T-cell (primary cell): Measurements from ENCODE around the gene HLCS. TPM values are rescaled to one million over a fixed set of nuclear protein-coding genes. Genes with fewer than 3 reads are reported as not detected.

Experiments used
- ATAC-seq, 4 experiments: fragments of 200-7000 bp in 3 of 4; fragments of 150-1000 bp in 1 of 4; cut with Tn5 transposase; replicated peaks in 1 of 4; 1 replicate in 3 of 4; 2 replicates in 1 of 4; pipeline ENCODE4 v1.10.0; 2021; ENCODE audit warnings: moderate library complexity in 3 of 4, mild to moderate bottlenecking in 2 of 4, moderate number of reproducible peaks in 1 of 4
- CTCF ChIA-PET, 2 donors: fragments of 300-600 bp; sonication (Branson Sonifier 250); formaldehyde crosslinking; loops; one replicate each; lab custom pipeline; 2022; ENCODE audit warnings: antibody characterized with exemption in 2 of 2; lab: Charles Lee
- POLR2A ChIA-PET, 2 donors: fragments of 300-600 bp; sonication (Branson Sonifier 250); formaldehyde crosslinking; loops; one replicate each; lab custom pipeline; 2022; ENCODE audit warnings: antibody characterized with exemption in 2 of 2; lab: Charles Lee
- DNase-seq, 35 experiments: peaks; one replicate each; pipeline versions ENCODE4 v3.0.0 to v3.0.0-alpha.2; 2013 to 2023
- H3K27ac ChIP-seq: one replicate; pipeline ENCODE4 v1.5.1; 2013; ENCODE audit warnings: low read length
- H3K27me3 ChIP-seq, 2 experiments: replicated peaks in 1 of 2; 1 replicate in 1 of 2; 2 replicates in 1 of 2; pipeline versions ENCODE4 v1.6.1 to v1.7.0; 2013; ENCODE audit warnings: low read length in 1 of 2, mixed read lengths in 1 of 2; ENCODE audit not compliant: control insufficient read depth in 2 of 2, insufficient read depth in 2 of 2; ENCODE audit errors: extremely low read depth in 1 of 2
- H3K36me3 ChIP-seq, 2 donors: 1 replicate in 1 of 2; 2 replicates in 1 of 2; pipeline versions ENCODE4 v1.6.1 to v1.7.0; 2013; ENCODE audit warnings: low read length in 1 of 2; ENCODE audit not compliant: control insufficient read depth in 2 of 2, insufficient read depth in 1 of 2; ENCODE audit errors: extremely low read depth in 1 of 2
- H3K4me1 ChIP-seq, 2 experiments: 1 replicate in 1 of 2; 2 replicates in 1 of 2; pipeline versions ENCODE4 v1.6.1 to v1.7.0; 2013; ENCODE audit warnings: low read length in 2 of 2, mixed read lengths in 1 of 2; ENCODE audit not compliant: insufficient read depth in 2 of 2, control insufficient read depth in 1 of 2; ENCODE audit errors: extremely low read depth in 1 of 2
- H3K4me3 ChIP-seq, 2 donors: 1 replicate in 1 of 2; 2 replicates in 1 of 2; pipeline versions ENCODE4 v1.5.1 to v1.7.0; 2013; ENCODE audit warnings: mild to moderate bottlenecking in 2 of 2, low read length in 1 of 2, moderate library complexity in 1 of 2; ENCODE audit not compliant: control insufficient read depth in 1 of 2; ENCODE audit errors: extremely low read depth in 1 of 2
- H3K9me3 ChIP-seq: 2 replicates; pipeline ENCODE4 v1.7.0; 2013
- H3K27ac Mint-ChIP-seq, 2 donors: one replicate each; pipeline ENCODE4 v1.8.0; 2020 to 2021; ENCODE audit warnings: mild to moderate bottlenecking in 2 of 2, mixed read lengths in 2 of 2
- H3K27me3 Mint-ChIP-seq, 2 donors: one replicate each; pipeline ENCODE4 v1.8.0; 2021 to 2022; ENCODE audit warnings: mixed read lengths in 2 of 2
- H3K36me3 Mint-ChIP-seq: one replicate; pipeline ENCODE4 v1.8.0; 2021; ENCODE audit warnings: mixed read lengths
- H3K4me1 Mint-ChIP-seq, 3 donors: one replicate each; pipeline ENCODE4 v1.8.0; 2020 to 2022; ENCODE audit warnings: mixed read lengths in 3 of 3, mild to moderate bottlenecking in 1 of 3
- H3K4me3 Mint-ChIP-seq, 3 donors: one replicate each; pipeline ENCODE4 v1.8.0; 2020 to 2022; ENCODE audit warnings: mild to moderate bottlenecking in 3 of 3, mixed read lengths in 3 of 3, moderate library complexity in 3 of 3
- H3K9me3 Mint-ChIP-seq, 3 donors: one replicate each; pipeline ENCODE4 v1.8.0; 2020 to 2022; ENCODE audit warnings: mixed read lengths in 3 of 3
- WGBS: methylation state at CpG from one replicate; pipeline ENCODE4 v1.1.5; 2013; ENCODE audit warnings: missing lambda C conversion rate; ENCODE audit not compliant: insufficient coverage; 5-methylcytosine and 5-hydroxymethylcytosine counted together
- total RNA-seq, 35 experiments: library from RNA in 6 of 35; stranded (reverse) in 6 of 35; fragments of 120-200 nt in 1 of 35; gene quantifications; one replicate each; pipeline versions ENCODE4 v1.2.1 to v1.2.4 and lab custom pipeline; 2013 to 2026

The HLCS gene
- total RNA-seq, 5 donors from 2014 or later (not counting 1 experiment from before 2014, with no cell fraction given), result 13.0 to 15.6 (median 13.8) TPM

DNA sequence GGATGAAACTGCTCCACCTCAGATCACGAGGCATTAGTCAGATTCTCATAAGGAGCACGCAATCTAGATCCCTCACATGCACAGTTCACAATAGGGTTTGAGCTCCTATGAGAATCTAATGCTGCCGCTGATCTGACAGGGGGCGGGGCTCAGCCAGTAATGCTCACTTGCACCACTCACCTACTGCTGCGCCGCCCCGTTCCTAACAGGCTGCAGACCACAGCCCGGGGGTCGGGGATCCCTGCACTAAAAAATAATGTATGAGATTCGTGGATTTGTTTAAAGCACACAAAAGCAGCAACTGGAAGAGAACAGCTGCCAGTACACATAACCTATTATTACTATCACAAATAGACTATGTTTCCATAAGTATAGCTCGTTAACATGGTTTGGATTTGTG is 72.9 kb downstream of the HLCS start:
- H3K27me3 ChIP-seq, result no peaks in the 10 kb centered on the region
- peaks cover 4 to 17% of the 10 kb centered on the region in 2 donors for H3K36me3 ChIP-seq
- Mint-ChIP-seq H3K4me3 (no peak overlapping the region), H3K4me1 (no peaks in the 10 kb centered on the region), H3K36me3 (peaks cover 76% of the 10 kb centered on the region), H3K27ac (no peak overlapping the region), H3K27me3 (no peaks in the 10 kb centered on the region), H3K9me3 (no peaks in the 10 kb centered on the region)
- H3K9me3 ChIP-seq, result no peaks in the 10 kb centered on the region
- ChIA-PET CTCF (interaction anchor here in 1 of 2 donors (0.6 kb wide), 1 partner anchor 124 kb away, joined by 9 read pairs; no protein-coding TSS in a partner anchor), POLR2A (no interaction called here)
- 98% methylated on average over 8 of the region's 11 CpGs for WGBS
- H3K27ac ChIP-seq, result no peak overlapping the region
- no peak for DNase-seq
- H3K4me1 ChIP-seq, result no peaks in the 10 kb centered on the region
- ATAC-seq, result no peak
- H3K4me3 ChIP-seq, result no peak overlapping the region

DNA sequence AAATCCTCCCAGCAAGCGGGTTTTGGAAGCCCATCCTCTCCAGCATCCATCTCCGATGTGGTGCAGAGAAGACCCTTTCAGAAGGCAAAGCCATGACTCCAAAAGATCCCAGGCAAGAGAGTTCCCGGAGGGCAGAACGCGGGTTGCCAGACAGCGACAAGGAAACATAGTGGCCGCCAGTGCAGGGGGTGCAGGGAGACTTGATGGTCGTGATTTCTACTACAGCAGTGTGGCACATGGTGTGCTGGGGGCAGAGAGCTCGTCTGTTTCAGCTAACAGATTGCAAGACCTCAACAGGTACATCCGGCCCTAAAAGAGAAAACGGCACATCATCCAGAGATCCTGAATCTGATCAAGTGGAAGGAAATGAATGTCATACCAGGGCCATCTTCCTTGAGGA is 74.3 kb downstream of the HLCS start:
- H3K27ac Mint-ChIP-seq, result no peak overlapping the region
- H3K9me3 ChIP-seq, result no peaks in the 10 kb centered on the region
- H3K36me3 ChIP-seq, result peaks cover 4 to 17% of the 10 kb centered on the region in 2 donors
- H3K27me3 Mint-ChIP-seq, result no peaks in the 10 kb centered on the region
- no peak overlapping the region for H3K27ac ChIP-seq
- no peak overlapping the region for H3K4me3 ChIP-seq
- peaks cover 78% of the 10 kb centered on the region for H3K36me3 Mint-ChIP-seq
- DNase-seq, result no peak
- 100% methylated on average over 7 of the region's 11 CpGs for WGBS
- no peaks in the 10 kb centered on the region for H3K4me1 Mint-ChIP-seq
- no peaks in the 10 kb centered on the region for H3K4me1 ChIP-seq
- no peaks in the 10 kb centered on the region for H3K9me3 Mint-ChIP-seq
- ChIA-PET CTCF (interaction anchor here in 1 of 2 donors (0.6 kb wide), 1 partner anchor 14 kb away, joined by 4 read pairs; no protein-coding TSS in a partner anchor), POLR2A (no interaction called here)
- no peak overlapping the region for H3K4me3 Mint-ChIP-seq
- no peak for ATAC-seq
- H3K27me3 ChIP-seq, result no peaks in the 10 kb centered on the region

DNA sequence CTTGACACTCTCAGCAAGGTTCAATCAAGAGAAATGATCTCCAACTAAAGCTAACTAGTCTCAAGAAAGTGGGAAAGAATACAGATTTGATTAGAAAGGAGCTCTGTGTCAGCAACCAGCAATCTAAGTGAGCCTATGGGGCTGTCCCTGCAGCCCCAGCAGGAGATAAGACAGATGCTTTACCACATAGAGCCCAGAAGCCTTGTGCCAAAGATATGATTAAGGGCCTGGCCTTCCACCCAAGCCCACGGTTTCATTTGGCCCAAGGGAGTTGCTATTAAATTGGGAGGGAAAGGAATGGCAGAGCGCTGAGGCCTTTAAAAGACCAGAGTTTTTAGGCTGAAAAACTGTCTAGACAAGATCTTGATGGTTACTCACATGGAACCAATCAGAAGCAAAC is 74.8 kb downstream of the HLCS start:
- peaks cover 4 to 14% of the 10 kb centered on the region in 2 donors for H3K36me3 ChIP-seq

DNA sequence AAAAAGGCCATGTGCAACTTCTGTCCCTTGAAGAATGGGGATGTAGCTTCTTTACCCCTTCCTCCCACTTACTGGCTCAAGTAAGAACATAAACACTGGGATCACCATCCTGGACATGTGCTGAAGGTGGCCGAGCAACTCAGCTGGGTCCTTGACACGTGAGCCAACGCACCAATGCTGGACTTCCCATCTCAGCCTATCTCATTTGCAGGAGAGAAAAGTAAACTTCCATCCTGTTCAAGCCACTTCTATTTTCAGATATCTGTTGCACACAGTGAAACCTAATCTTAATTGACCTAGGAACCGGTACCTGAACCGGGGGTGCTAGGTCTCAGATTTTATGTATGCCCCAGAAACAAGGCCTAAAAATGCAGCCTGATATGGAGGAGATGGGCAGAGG is 75.3 kb downstream of the HLCS start:
- Histone ChIP-seq H3K4me1 (no peaks in the 10 kb centered on the region), H3K27ac (no peak overlapping the region), H3K9me3 (no peaks in the 10 kb centered on the region), H3K27me3 (no peaks in the 10 kb centered on the region), H3K4me3 (no peak overlapping the region), H3K36me3 (peaks cover 4 to 13% of the 10 kb centered on the region in 2 donors)
- 100% methylated on average over 3 of the region's 5 CpGs for WGBS
- Mint-ChIP-seq H3K4me3 (no peak overlapping the region), H3K9me3 (no peaks in the 10 kb centered on the region), H3K27me3 (no peaks in the 10 kb centered on the region), H3K4me1 (no peaks in the 10 kb centered on the region), H3K36me3 (peaks cover 77% of the 10 kb centered on the region), H3K27ac (no peak overlapping the region)
- ChIA-PET CTCF (no interaction called here), POLR2A (no interaction called here)
- ATAC-seq, result no peak
- no peak for DNase-seq

More for the DNA sequence above, 74.8 kb downstream of the HLCS start:
- Histone ChIP-seq H3K4me3 (no peak overlapping the region), H3K9me3 (no peaks in the 10 kb centered on the region), H3K27ac (no peak overlapping the region), H3K27me3 (no peaks in the 10 kb centered on the region), H3K4me1 (no peaks in the 10 kb centered on the region)
- Mint-ChIP-seq H3K27me3 (no peaks in the 10 kb centered on the region), H3K4me3 (no peak overlapping the region), H3K9me3 (no peaks in the 10 kb centered on the region), H3K36me3 (peaks cover 78% of the 10 kb centered on the region), H3K4me1 (no peaks in the 10 kb centered on the region), H3K27ac (no peak overlapping the region)
- WGBS, result 100% methylated on average over 1 of the region's 2 CpGs
- ATAC-seq (no peak), DNase-seq (no peak)
- CTCF ChIA-PET, result no interaction called here
- POLR2A ChIA-PET, result no interaction called here

DNA sequence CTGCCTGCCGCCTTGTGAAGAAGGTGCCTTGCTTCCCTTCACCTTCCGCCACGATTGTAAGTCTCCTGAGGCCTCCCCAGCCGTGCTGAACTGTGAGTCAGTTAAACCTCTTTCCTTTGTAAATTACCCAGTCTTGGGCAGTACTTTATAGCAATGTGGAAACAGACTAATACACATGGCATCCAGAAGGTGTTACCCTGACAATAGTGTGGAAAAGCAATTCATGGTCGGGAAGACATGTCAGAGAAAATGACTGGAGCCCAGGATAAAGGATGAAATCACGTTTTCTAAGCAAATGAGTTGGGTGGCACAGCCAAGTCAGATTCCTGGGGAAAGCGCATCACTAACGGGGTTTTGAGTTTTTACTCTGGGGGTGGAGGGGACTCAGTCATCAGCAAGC is 76.4 kb downstream of the HLCS start:
- Mint-ChIP-seq H3K27ac (no peak overlapping the region), H3K4me1 (no peaks in the 10 kb centered on the region), H3K36me3 (peaks cover 77% of the 10 kb centered on the region), H3K4me3 (no peak overlapping the region), H3K9me3 (no peaks in the 10 kb centered on the region), H3K27me3 (no peaks in the 10 kb centered on the region)
- WGBS, result 100% methylated on average over 1 of the region's 8 CpGs
- no peaks in the 10 kb centered on the region for H3K4me1 ChIP-seq
- DNase-seq (no peak), ATAC-seq (no peak)
- H3K4me3 ChIP-seq, result no peak overlapping the region
- H3K36me3 ChIP-seq, result peaks cover 4 to 13% of the 10 kb centered on the region in 2 donors
- H3K27me3 ChIP-seq, result no peaks in the 10 kb centered on the region
- H3K9me3 ChIP-seq, result no peaks in the 10 kb centered on the region
- POLR2A ChIA-PET, result no interaction called here
- no peak overlapping the region for H3K27ac ChIP-seq
- CTCF ChIA-PET, result interaction anchor here in 1 of 2 donors (1.4 kb wide), 1 partner anchor 260 kb away, joined by 3 read pairs; no protein-coding TSS in a partner anchor

DNA sequence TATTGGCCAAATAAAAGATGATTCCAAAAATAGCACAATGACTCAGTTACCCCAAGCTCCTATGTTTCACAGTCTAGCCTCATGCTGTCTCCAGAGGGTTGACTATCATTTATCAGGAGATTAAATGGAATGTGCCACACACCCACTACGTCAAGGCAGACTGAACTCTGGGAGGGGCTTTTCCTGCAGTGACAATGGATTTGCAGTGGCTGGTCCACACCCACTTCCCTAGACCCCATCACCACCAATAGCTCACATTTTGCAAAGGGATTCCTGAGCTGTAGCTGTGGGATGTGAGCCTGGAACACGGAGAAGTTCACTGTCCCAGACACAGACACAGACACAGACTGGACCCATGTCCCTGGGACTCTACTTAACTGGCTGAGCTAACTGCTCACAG is 77.1 kb downstream of the HLCS start:
- DNase-seq (no peak), ATAC-seq (no peak)
- CTCF ChIA-PET, result interaction anchor here in 1 of 2 donors (1.4 kb wide), 1 partner anchor 259 kb away, joined by 3 read pairs; no protein-coding TSS in a partner anchor
- peaks cover 0 to 3% (median 2%) of the 10 kb centered on the region in 3 donors for H3K9me3 Mint-ChIP-seq
- H3K27ac Mint-ChIP-seq, result no peak overlapping the region
- no CpG with 5 or more reads among the region's 2 CpGs for WGBS
- H3K4me3 Mint-ChIP-seq, result no peak overlapping the region
- Histone ChIP-seq H3K27ac (no peak overlapping the region), H3K36me3 (peaks cover 4 to 7% of the 10 kb centered on the region in 2 donors), H3K27me3 (no peaks in the 10 kb centered on the region), H3K9me3 (no peaks in the 10 kb centered on the region), H3K4me3 (no peak overlapping the region), H3K4me1 (no peaks in the 10 kb centered on the region)
- peaks cover 78% of the 10 kb centered on the region for H3K36me3 Mint-ChIP-seq
- no peaks in the 10 kb centered on the region for H3K27me3 Mint-ChIP-seq
- POLR2A ChIA-PET, result interaction anchor here in 1 of 2 donors (0.5 kb wide), 1 partner anchor 346 kb away, joined by 3 read pairs; no protein-coding TSS in a partner anchor
- no peaks in the 10 kb centered on the region for H3K4me1 Mint-ChIP-seq
